Activated naive CD8-positive, alpha-beta T cell treated with anti-CD3 and anti-CD28 coated beads for 36 hours (primary cell): Measurements from ENCODE around the gene HHAT. TPM values are rescaled to one million over a fixed set of nuclear protein-coding genes. Genes with fewer than 3 reads are reported as not detected.
A peak's percentile ranks its signal among the peaks of the same experiment; 100 is the strongest.

Experiments
- DNase-seq: peaks from one replicate; pipeline ENCODE4 v3.0.0; 2021
- H3K27ac Mint-ChIP-seq: one replicate; pipeline ENCODE4 v1.8.0; 2022; ENCODE audit warnings: mild to moderate bottlenecking, moderate library complexity, mixed read lengths
- H3K27me3 Mint-ChIP-seq: one replicate; pipeline ENCODE4 v1.8.0; 2022; ENCODE audit warnings: mild to moderate bottlenecking, mixed read lengths
- H3K36me3 Mint-ChIP-seq: one replicate; pipeline ENCODE4 v1.8.0; 2021; ENCODE audit warnings: mild to moderate bottlenecking, mixed read lengths
- H3K4me1 Mint-ChIP-seq: one replicate; pipeline ENCODE4 v1.8.0; 2021; ENCODE audit warnings: mixed read lengths
- H3K4me3 Mint-ChIP-seq: one replicate; pipeline ENCODE4 v1.8.0; 2022; ENCODE audit warnings: mild to moderate bottlenecking, moderate library complexity, mixed read lengths
- H3K9me3 Mint-ChIP-seq: one replicate; pipeline ENCODE4 v1.8.0; 2022; ENCODE audit warnings: mixed read lengths
- total RNA-seq, 2 experiments: library from RNA; stranded (reverse); gene quantifications; one replicate each; pipeline ENCODE4 v1.2.3, GENCODE V29; 2021

HHAT gene
- total RNA-seq, 2 experiments from 2014 or later, result 1.3 to 2.3 TPM

DNA sequence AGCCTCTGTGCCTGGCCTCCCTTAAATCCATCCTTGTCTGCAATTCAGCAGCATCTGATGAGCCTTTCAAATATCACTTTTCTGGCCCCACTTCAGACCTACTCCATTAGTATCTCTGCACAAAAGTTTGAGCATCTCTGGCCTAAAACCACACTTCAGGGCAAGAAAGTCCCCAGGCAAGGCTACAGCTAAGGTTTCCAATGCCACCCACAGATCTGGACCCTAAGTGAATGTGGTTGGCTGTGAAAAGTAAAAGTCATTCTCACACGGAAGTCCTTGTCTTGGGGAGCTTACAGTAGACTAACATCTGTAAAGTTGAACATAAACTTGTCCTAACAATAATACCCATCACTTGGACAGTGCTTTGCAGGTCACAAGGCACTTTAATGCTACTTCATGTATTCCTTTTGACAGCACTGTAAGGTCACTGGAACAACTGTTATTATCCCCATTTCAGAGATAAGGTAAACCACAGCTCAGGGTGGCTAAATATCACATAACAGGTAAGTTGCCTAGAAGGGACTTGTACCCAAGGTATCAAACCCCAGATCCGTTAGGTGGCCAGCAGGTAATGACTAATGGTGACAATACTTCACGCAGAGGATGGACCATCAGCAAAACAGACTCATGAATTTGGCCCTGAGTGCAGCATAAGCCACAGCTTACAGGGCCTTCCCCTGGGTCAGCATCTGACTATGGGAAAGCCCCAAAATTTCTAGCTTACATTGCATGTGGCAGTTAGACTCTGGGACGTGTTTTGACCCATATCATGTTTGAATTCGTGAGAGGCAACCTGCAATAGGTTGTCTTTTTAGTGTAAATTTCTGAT, 356.0 kb downstream of the HHAT start:
- H3K4me1 Mint-ChIP-seq, result no peaks in the 10 kb centered on the region
- DNase-seq, result no peak
- H3K36me3 Mint-ChIP-seq, result no peaks in the 10 kb centered on the region
- H3K4me3 Mint-ChIP-seq, result no peak overlapping the region
- no peaks in the 10 kb centered on the region for H3K9me3 Mint-ChIP-seq
- H3K27me3 Mint-ChIP-seq, result no peaks in the 10 kb centered on the region
- H3K27ac Mint-ChIP-seq, result no peak overlapping the region

- Mint-ChIP-seq H3K36me3 (no peaks in the 10 kb centered on the region), H3K4me1 (no peaks in the 10 kb centered on the region), H3K27me3 (no peaks in the 10 kb centered on the region), H3K4me3 (no peak overlapping the region), H3K27ac (no peak overlapping the region), H3K9me3 (no peaks in the 10 kb centered on the region)
- no peak for DNase-seq
Observed at GRCh38 chr1:210685295-210685650, 356.6 kb downstream of the HHAT start.

GRCh38 chr1:210686841-210687240, 358.1 kb downstream of the HHAT start:
- no peak overlapping the region for H3K27ac Mint-ChIP-seq

GRCh38 chr1:210687582-210688279, 359.0 kb downstream of the HHAT start:
- Mint-ChIP-seq H3K27me3 (no peaks in the 10 kb centered on the region), H3K9me3 (no peaks in the 10 kb centered on the region), H3K36me3 (no peaks in the 10 kb centered on the region), H3K27ac (no peak overlapping the region), H3K4me3 (no peak overlapping the region), H3K4me1 (peaks cover 7% of the 10 kb centered on the region)
- no peak for DNase-seq

More at GRCh38 chr1:210686841-210687240, 358.1 kb downstream of the HHAT start:
- Mint-ChIP-seq H3K36me3 (no peaks in the 10 kb centered on the region), H3K27me3 (no peaks in the 10 kb centered on the region), H3K4me3 (no peak overlapping the region), H3K9me3 (no peaks in the 10 kb centered on the region), H3K4me1 (no peaks in the 10 kb centered on the region)
- DNase-seq, result no peak

DNA sequence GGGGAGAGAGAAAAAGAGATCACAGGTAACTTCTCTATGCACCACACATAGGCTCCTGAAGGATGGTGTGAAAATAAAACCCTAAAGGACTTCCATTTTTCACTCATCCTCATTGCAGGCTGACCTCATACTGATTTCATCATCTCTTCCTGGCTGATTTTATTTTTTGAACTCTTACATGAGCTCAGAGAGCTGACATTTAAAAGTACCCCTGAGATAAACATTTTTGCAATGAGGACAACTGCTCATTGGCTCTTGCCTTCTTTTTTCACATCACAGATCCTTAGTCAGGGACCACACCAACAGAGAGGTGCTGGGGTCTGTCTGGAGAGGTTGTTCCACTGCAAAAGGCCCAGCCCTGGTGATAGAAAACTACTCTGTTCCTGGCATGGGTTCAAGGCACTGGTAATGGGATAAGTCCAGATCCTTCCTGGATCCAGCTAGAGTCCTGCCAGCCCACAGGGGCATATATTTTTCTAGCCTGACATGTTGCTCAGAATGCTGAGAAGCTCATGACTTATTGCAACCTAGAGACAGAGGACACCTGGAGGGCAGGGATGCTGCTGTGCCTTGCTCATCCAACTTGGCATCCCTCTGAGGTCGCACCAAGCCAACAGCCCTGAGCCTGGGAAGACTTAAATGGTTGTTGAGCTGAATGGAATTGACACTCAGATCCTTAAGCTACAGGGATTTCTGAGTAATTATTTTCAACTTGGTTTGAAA, 360.0 kb downstream of the HHAT start:
- no peaks in the 10 kb centered on the region for H3K9me3 Mint-ChIP-seq
- H3K4me3 Mint-ChIP-seq, result no peak overlapping the region
- DNase-seq, result no peak
- H3K27ac Mint-ChIP-seq, result peak overlapping the region; percentile 42
- H3K27me3 Mint-ChIP-seq, result no peaks in the 10 kb centered on the region
- H3K4me1 Mint-ChIP-seq, result peaks cover 13% of the 10 kb centered on the region
- H3K36me3 Mint-ChIP-seq, result no peaks in the 10 kb centered on the region

GRCh38 chr1:210689826-210690225, 361.1 kb downstream of the HHAT start:
- Mint-ChIP-seq H3K27me3 (no peaks in the 10 kb centered on the region), H3K36me3 (no peaks in the 10 kb centered on the region), H3K4me3 (no peak overlapping the region), H3K4me1 (peaks cover 13% of the 10 kb centered on the region), H3K9me3 (no peaks in the 10 kb centered on the region), H3K27ac (no peak overlapping the region)
- no peak for DNase-seq

DNA sequence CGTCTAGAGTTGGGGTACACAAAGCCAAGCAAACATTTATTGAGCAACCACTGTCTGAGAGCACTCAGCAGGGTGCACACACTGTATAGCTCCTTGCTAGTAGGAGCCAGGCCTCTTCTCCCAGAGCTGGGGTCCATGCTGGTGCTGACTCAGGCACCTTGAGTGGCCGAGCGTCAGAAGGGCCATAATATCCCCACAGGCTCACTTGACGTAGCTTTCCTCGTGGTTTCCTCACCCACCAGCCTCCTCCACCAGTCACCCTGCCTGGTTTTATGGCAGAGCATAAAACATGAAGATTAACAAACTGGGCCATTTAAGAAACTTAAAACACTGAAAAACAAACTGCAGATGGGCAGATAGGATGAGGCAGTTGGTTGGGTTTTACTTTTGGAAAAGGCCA, 361.5 kb downstream of the HHAT start:
- DNase-seq, result no peak
- no peak overlapping the region for H3K27ac Mint-ChIP-seq
- H3K4me1 Mint-ChIP-seq, result peaks cover 13% of the 10 kb centered on the region
- no peaks in the 10 kb centered on the region for H3K36me3 Mint-ChIP-seq
- H3K9me3 Mint-ChIP-seq, result no peaks in the 10 kb centered on the region
- H3K27me3 Mint-ChIP-seq, result no peaks in the 10 kb centered on the region
- no peak overlapping the region for H3K4me3 Mint-ChIP-seq

- Mint-ChIP-seq H3K9me3 (no peaks in the 10 kb centered on the region), H3K36me3 (no peaks in the 10 kb centered on the region), H3K4me1 (peaks cover 13% of the 10 kb centered on the region), H3K27ac (no peak overlapping the region), H3K4me3 (no peak overlapping the region), H3K27me3 (no peaks in the 10 kb centered on the region)
- DNase-seq, result no peak
Observed at GRCh38 chr1:210691039-210691610, 362.4 kb downstream of the HHAT start.

- DNase-seq, result no peak
- H3K36me3 Mint-ChIP-seq, result no peaks in the 10 kb centered on the region
- no peak overlapping the region for H3K27ac Mint-ChIP-seq
- H3K4me1 Mint-ChIP-seq, result peaks cover 27% of the 10 kb centered on the region
- H3K27me3 Mint-ChIP-seq, result no peaks in the 10 kb centered on the region
- no peaks in the 10 kb centered on the region for H3K9me3 Mint-ChIP-seq
- H3K4me3 Mint-ChIP-seq, result no peak overlapping the region
Observed at GRCh38 chr1:210692796-210693195, 364.1 kb downstream of the HHAT start.

DNA sequence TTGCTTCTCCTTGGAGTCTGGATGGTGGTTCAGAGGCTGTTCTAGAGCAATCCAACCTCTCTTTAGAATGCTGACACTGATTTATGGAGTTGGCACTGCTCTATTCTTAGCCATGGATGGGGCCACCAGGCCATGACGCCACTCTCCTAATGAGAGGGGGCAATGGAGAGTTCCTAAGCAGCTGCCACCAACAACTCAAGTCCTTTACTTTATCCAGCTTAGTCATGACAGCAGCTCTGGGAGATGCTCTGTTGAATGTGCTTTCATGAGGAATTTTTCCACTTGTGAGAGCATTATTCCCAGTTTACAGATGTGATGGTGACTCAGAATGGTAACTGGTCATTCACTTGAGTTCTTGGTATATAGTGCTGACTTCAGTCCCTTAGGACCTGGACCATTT, 366.3 kb downstream of the HHAT start:
- H3K4me1 Mint-ChIP-seq, result peaks cover 27% of the 10 kb centered on the region
- H3K36me3 Mint-ChIP-seq, result no peaks in the 10 kb centered on the region
- no peaks in the 10 kb centered on the region for H3K27me3 Mint-ChIP-seq
- H3K4me3 Mint-ChIP-seq, result no peak overlapping the region
- DNase-seq, result no peak
- no peak overlapping the region for H3K27ac Mint-ChIP-seq
- no peaks in the 10 kb centered on the region for H3K9me3 Mint-ChIP-seq

GRCh38 chr1:210696709-210697108, 368.0 kb downstream of the HHAT start:
- DNase-seq, result peak; percentile 23
- Mint-ChIP-seq H3K4me1 (peaks cover 27% of the 10 kb centered on the region), H3K36me3 (no peaks in the 10 kb centered on the region), H3K27me3 (no peaks in the 10 kb centered on the region), H3K4me3 (no peak overlapping the region), H3K27ac (no peak overlapping the region), H3K9me3 (no peaks in the 10 kb centered on the region)

DNA sequence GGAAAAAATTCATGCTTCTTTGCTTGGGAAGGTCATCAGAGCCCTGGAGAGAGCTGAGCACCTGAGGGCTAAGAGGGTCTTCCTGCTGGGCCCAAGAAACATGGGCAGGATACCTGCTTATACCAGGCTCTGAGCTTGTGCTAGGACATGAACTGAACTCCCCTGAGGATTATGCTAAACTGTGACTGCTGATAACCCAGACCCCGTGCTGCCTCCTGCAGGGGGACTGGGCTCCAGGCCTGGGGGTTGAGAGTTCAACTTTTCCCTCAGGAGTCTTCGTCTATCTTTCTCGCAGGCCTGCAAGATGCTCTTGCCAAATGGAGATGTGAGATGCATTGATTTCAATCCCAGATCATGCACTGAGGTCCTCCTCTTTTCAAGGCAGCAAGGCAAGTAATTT, 368.5 kb downstream of the HHAT start:
- no peak overlapping the region for H3K27ac Mint-ChIP-seq

DNA sequence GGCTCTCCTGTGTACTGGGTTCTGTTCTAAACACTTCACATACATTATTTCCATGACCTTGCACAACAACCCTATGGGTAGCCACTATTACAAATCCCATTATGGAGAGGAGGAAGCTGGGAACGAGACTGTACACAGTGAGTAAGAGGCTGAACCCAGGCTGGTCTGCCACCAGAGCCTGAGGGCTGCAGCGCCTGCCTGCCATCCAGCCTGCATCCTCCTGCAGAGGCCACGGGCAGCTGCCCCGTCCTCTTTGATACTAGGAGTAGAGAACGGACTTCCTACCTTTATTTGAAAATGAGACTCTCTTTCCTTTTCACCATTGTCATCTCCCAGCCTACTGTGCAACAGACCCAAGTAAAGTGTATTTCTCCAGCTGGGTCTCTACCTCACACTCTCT, 370.0 kb downstream of the HHAT start:
- Mint-ChIP-seq H3K4me3 (no peak overlapping the region), H3K27me3 (no peaks in the 10 kb centered on the region), H3K36me3 (no peaks in the 10 kb centered on the region), H3K27ac (no peak overlapping the region), H3K4me1 (peaks cover 14% of the 10 kb centered on the region), H3K9me3 (no peaks in the 10 kb centered on the region)
- no peak for DNase-seq

More for the DNA sequence above, 368.5 kb downstream of the HHAT start:
- no peaks in the 10 kb centered on the region for H3K27me3 Mint-ChIP-seq
- peaks cover 25% of the 10 kb centered on the region for H3K4me1 Mint-ChIP-seq
- H3K9me3 Mint-ChIP-seq, result no peaks in the 10 kb centered on the region
- DNase-seq, result no peak
- no peak overlapping the region for H3K4me3 Mint-ChIP-seq
- no peaks in the 10 kb centered on the region for H3K36me3 Mint-ChIP-seq

DNA sequence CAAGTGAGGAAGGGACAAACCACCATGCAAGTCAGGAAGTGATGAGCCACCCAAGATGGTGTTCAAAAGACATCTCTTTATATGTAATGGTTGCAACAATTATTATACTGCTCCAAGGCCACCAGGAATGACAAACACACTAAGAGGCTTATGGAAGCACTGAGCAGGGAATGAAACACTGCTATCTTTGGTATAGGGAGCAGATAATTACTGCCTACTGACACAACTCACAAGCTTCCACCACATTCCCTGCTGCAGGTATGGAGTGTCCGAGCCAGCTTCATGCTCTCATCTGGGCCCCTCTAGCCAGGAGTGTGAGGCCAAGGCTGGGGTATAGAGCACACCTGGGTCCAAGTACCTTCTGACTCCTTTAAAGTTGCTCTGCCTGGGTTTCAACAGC, 371.4 kb downstream of the HHAT start:
- Mint-ChIP-seq H3K27ac (no peak overlapping the region), H3K4me3 (no peak overlapping the region), H3K36me3 (no peaks in the 10 kb centered on the region), H3K27me3 (no peaks in the 10 kb centered on the region), H3K4me1 (peaks cover 14% of the 10 kb centered on the region), H3K9me3 (no peaks in the 10 kb centered on the region)
- no peak for DNase-seq

- no peak for DNase-seq
- H3K4me3 Mint-ChIP-seq, result no peak overlapping the region
- peaks cover 14% of the 10 kb centered on the region for H3K4me1 Mint-ChIP-seq
- H3K36me3 Mint-ChIP-seq, result no peaks in the 10 kb centered on the region
- H3K9me3 Mint-ChIP-seq, result no peaks in the 10 kb centered on the region
- H3K27ac Mint-ChIP-seq, result no peak overlapping the region
- H3K27me3 Mint-ChIP-seq, result no peaks in the 10 kb centered on the region
Observed at GRCh38 chr1:210700511-210700910, 371.8 kb downstream of the HHAT start.
